PC-9 (cell line): Measurements from ENCODE around the gene FBXO24.

Experiments used
- CTCF ChIP-seq: fragments of 200-600 bp; sonication (generic); conservative IDR thresholded peaks from 2 replicates; pipeline ENCODE4 v1.6.1; 2017; ENCODE audit warnings: mixed run types, antibody characterized with exemption, mild to moderate bottlenecking, moderate library complexity
- EZH2 ChIP-seq: fragments of 200-600 bp; sonication (generic); IDR thresholded peaks from 2 replicates; pipeline ENCODE4 v1.8.0; 2017; ENCODE audit warnings: antibody characterized with exemption, low read depth

GRCh38 chr7:100609958-100610357 lies 23.8 kb downstream of the FBXO24 start:
- TF ChIP-seq CTCF (no peak), EZH2 (no peak)
